SU-DHL-6 (cell line): Measurements from ENCODE around the gene OR51V1.
"Not testable (repeated sequence)": the region's sequence is repeated elsewhere in the genome, so short reads cannot be mapped to it uniquely, and the experiment has no call there.

Source experiments
- H2AFZ ChIP-seq: fragments of 200-600 bp; sonication (generic); 2 replicates; pipeline ENCODE4 v1.6.1; 2014; ENCODE audit warnings: low read depth, mild to moderate bottlenecking, moderate library complexity, mixed read lengths, antibody characterized with exemption, low read length; ENCODE audit not compliant: severe bottlenecking
- H3F3A ChIP-seq: fragments of 200-600 bp; shearing (Covaris generic); 2 replicates; pipeline ENCODE4 v1.6.0; 2016; ENCODE audit warnings: antibody characterized with exemption, mild to moderate bottlenecking; ENCODE audit not compliant: insufficient read depth
- H3K27ac ChIP-seq: fragments of 200-600 bp; sonication (generic); 2 replicates; pipeline ENCODE4 v1.5.1; 2016; ENCODE audit warnings: low read depth, mild to moderate bottlenecking, low read length, moderate library complexity, mixed read lengths
- H3K27me3 ChIP-seq: fragments of 200-600 bp; sonication (generic), shearing (Covaris generic); 2 replicates; pipeline ENCODE4 v1.6.0; 2014; ENCODE audit warnings: mild to moderate bottlenecking, low read length
- H3K36me3 ChIP-seq: fragments of 200-600 bp; sonication (generic); 2 replicates; pipeline ENCODE4 v1.6.1; 2014; ENCODE audit warnings: mild to moderate bottlenecking, low read length, mixed read lengths
- H3K4me2 ChIP-seq: fragments of 300-600, 200-600 bp; shearing (Covaris generic), sonication (generic); 2 replicates; pipeline ENCODE4 v1.6.0; 2014; ENCODE audit warnings: low read length, low read depth, mild to moderate bottlenecking; ENCODE audit not compliant: poor library complexity, severe bottlenecking
- H3K4me3 ChIP-seq: fragments of 200-600 bp; sonication (generic); 2 replicates; pipeline ENCODE4 v1.5.1; 2014; ENCODE audit warnings: antibody characterized with exemption, low read length, mild to moderate bottlenecking, mixed read lengths; ENCODE audit not compliant: insufficient read depth, poor library complexity, severe bottlenecking
- H3K79me2 ChIP-seq: fragments of 200-600 bp; sonication (generic); 2 replicates; pipeline ENCODE4 v1.6.1; 2014; ENCODE audit warnings: mild to moderate bottlenecking, low read length, moderate library complexity; ENCODE audit not compliant: insufficient read depth
- H3K9ac ChIP-seq: fragments of 200-600 bp; sonication (generic); 2 replicates; pipeline ENCODE4 v1.7.0; 2014; ENCODE audit warnings: mild to moderate bottlenecking, low read length
- H3K9me2 ChIP-seq: fragments of 200-600 bp; sonication (generic); replicated peaks from 2 replicates; pipeline ENCODE4 v1.6.1; 2014; ENCODE audit warnings: low read length; ENCODE audit not compliant: insufficient read depth
- H3K9me3 ChIP-seq: fragments of 200-600 bp; sonication (generic); 2 replicates; pipeline ENCODE4 v1.6.1; 2014; ENCODE audit warnings: low read length, mixed read lengths; ENCODE audit not compliant: insufficient read depth
- H4K20me1 ChIP-seq: fragments of 200-600 bp; sonication (generic); 2 replicates; pipeline ENCODE4 v1.6.1; 2014; ENCODE audit warnings: low read depth, mild to moderate bottlenecking, antibody characterized with exemption, low read length, moderate library complexity, mixed read lengths
- CTCF ChIP-seq: fragments of 200-600 bp; sonication (generic); IDR thresholded peaks from one replicate; pipeline ENCODE4 v1.5.1; 2017; ENCODE audit warnings: antibody characterized with exemption, mild to moderate bottlenecking, low read length, moderate library complexity; ENCODE audit not compliant: insufficient read depth, poor library complexity, severe bottlenecking
- EZH2phosphoT487 ChIP-seq: fragments of 200-600 bp; sonication (generic), shearing (Covaris generic); conservative IDR thresholded peaks from 2 replicates; pipeline ENCODE4 v1.6.1; 2018; ENCODE audit warnings: mild to moderate bottlenecking, antibody characterized with exemption, low read length, moderate library complexity, mixed read lengths

The OR51V1 gene

GRCh38 chr11:5200582-5200981, at the start of gene OR51V1:
Gene OR51V1 (minus strand): TSS chr11:5200682. CDS start chr11:5200682, 0 bp downstream.
- Histone ChIP-seq H3K79me2 (no peaks in the 10 kb centered on the region), H3K27ac (no peak within 1 kb of the TSS), H3K4me3 (no peak within 1 kb of the TSS), H3K9me3 (no peaks in the 10 kb centered on the region), H3F3A (no peaks in the 10 kb centered on the region), H3K27me3 (no peaks in the 10 kb centered on the region), H3K9ac (no peak within 1 kb of the TSS), H4K20me1 (no peaks in the 10 kb centered on the region), H3K36me3 (no peaks in the 10 kb centered on the region), H3K4me2 (no peak within 1 kb of the TSS), H2AFZ (no peak within 1 kb of the TSS), H3K9me2 (no peaks in the 10 kb centered on the region)
- TF ChIP-seq EZH2phosphoT487 (no peak), CTCF (no peak)

GRCh38 chr11:5249807-5250396, 49.4 kb upstream of the OR51V1 start, which contains the start of gene HBG1:
Gene HBG1 (minus strand): TSS chr11:5249857. CDS start chr11:5249804, 53 bp downstream.
- H3K36me3 ChIP-seq, H3K4me3 ChIP-seq, H3K9me2 ChIP-seq, H2AFZ ChIP-seq, H3K27ac ChIP-seq, H3K79me2 ChIP-seq, H3K9me3 ChIP-seq, H3K27me3 ChIP-seq, H4K20me1 ChIP-seq, H3K4me2 ChIP-seq, H3K9ac ChIP-seq, H3F3A ChIP-seq: not testable (repeated sequence)

GRCh38 chr11:5248498-5248897, 48.0 kb upstream of the OR51V1 start:
- H3K27me3 ChIP-seq, H3K9me3 ChIP-seq, H3K27ac ChIP-seq, H3K79me2 ChIP-seq, H3K4me2 ChIP-seq, H2AFZ ChIP-seq, H3F3A ChIP-seq, H3K9me2 ChIP-seq, H3K4me3 ChIP-seq, H3K9ac ChIP-seq, H4K20me1 ChIP-seq, H3K36me3 ChIP-seq: not testable (repeated sequence)

GRCh38 chr11:5247472-5248192, 47.1 kb upstream of the OR51V1 start:
- no peaks in the 10 kb centered on the region for H3K36me3 ChIP-seq
- no peak overlapping the region for H3K9ac ChIP-seq
- H4K20me1 ChIP-seq, result no peaks in the 10 kb centered on the region
- H2AFZ ChIP-seq, result no peak overlapping the region
- TF ChIP-seq EZH2phosphoT487 (no peak), CTCF (no peak)
- no peaks in the 10 kb centered on the region for H3K9me3 ChIP-seq
- no peaks in the 10 kb centered on the region for H3K27me3 ChIP-seq
- H3K9me2 ChIP-seq, result no peaks in the 10 kb centered on the region
- no peaks in the 10 kb centered on the region for H3F3A ChIP-seq
- H3K4me3 ChIP-seq, result no peak overlapping the region
- H3K79me2 ChIP-seq, result no peaks in the 10 kb centered on the region
- no peak overlapping the region for H3K27ac ChIP-seq
- no peak overlapping the region for H3K4me2 ChIP-seq
